ENCODE data around the gene TMEM107. TPM values are rescaled to one million over a fixed set of nuclear protein-coding genes. Genes with fewer than 3 reads are reported as not detected.

TMEM107 gene
- total RNA-seq, 2 donors from 2014 or later = 26.2 to 27.7 TPM

GRCh38 chr17:8156246-8156992, 19.8 kb downstream of the TMEM107 start:
- peaks cover 6% of the 10 kb centered on the region for H3K4me1 ChIP-seq (ENCODE audit: control insufficient read depth, insufficient read depth, low read length)
- H3K9ac ChIP-seq (ENCODE audit: extremely low read depth, low read length, poor library complexity, severe bottlenecking) = peak overlapping the region; percentile 93
- WGBS, 2 experiments (ENCODE audit: insufficient coverage in 1 of 2, insufficient read length in 1 of 2) = 1% methylated on average over 38 to 59 of the region's 59 CpGs
- peaks cover 24% of the 10 kb centered on the region for H3K36me3 Mint-ChIP-seq (ENCODE audit: low read depth)
- H3K27ac Mint-ChIP-seq = no peak overlapping the region
- TF ChIP-seq CTCF (conservative IDR thresholded peaks at IDR 0.05) = no peak
- no peaks in the 10 kb centered on the region for H3K9me3 ChIP-seq (ENCODE audit: control insufficient read depth, low read length)
- DNase-seq = peak; percentile 100
- H3K4me1 Mint-ChIP-seq = peaks cover 21% of the 10 kb centered on the region
- H3K4me3 ChIP-seq (ENCODE audit: low read length) = peak overlapping the region; percentile 97
- H3K27me3 Mint-ChIP-seq (ENCODE audit: insufficient read depth) = no peaks in the 10 kb centered on the region
- peak overlapping the region; percentile 89 for H3K27ac ChIP-seq (ENCODE audit: low read depth, low read length)
- no peaks in the 10 kb centered on the region for H3K27me3 ChIP-seq (ENCODE audit: control insufficient read depth, insufficient read depth, low read length, poor library complexity, severe bottlenecking)
- H3K36me3 ChIP-seq (ENCODE audit: control insufficient read depth, insufficient read depth, low read length) = peaks cover 23% of the 10 kb centered on the region
- no peak overlapping the region for H3K4me3 Mint-ChIP-seq
- H3K9me3 Mint-ChIP-seq = no peaks in the 10 kb centered on the region

GRCh38 chr17:8155996-8156245, 20.3 kb downstream of the TMEM107 start:
- Histone ChIP-seq H3K9me3 (ENCODE audit: control insufficient read depth, low read length) (no peaks in the 10 kb centered on the region), H3K27me3 (ENCODE audit: control insufficient read depth, insufficient read depth, low read length, poor library complexity, severe bottlenecking) (no peaks in the 10 kb centered on the region), H3K36me3 (ENCODE audit: control insufficient read depth, insufficient read depth, low read length) (peaks cover 18% of the 10 kb centered on the region), H3K27ac (ENCODE audit: low read depth, low read length) (peak overlapping the region; percentile 84), H3K9ac (ENCODE audit: extremely low read depth, low read length, poor library complexity, severe bottlenecking) (peak overlapping the region; percentile 93), H3K4me3 (ENCODE audit: low read length) (peak overlapping the region; percentile 97), H3K4me1 (ENCODE audit: control insufficient read depth, insufficient read depth, low read length) (peaks cover 6% of the 10 kb centered on the region)
- Mint-ChIP-seq H3K27ac (no peak overlapping the region), H3K4me1 (peaks cover 17% of the 10 kb centered on the region), H3K27me3 (ENCODE audit: insufficient read depth) (no peaks in the 10 kb centered on the region), H3K9me3 (no peaks in the 10 kb centered on the region), H3K4me3 (no peak overlapping the region), H3K36me3 (ENCODE audit: low read depth) (peaks cover 19% of the 10 kb centered on the region)
- no peak for DNase-seq
- TF ChIP-seq CTCF (conservative IDR thresholded peaks at IDR 0.05) = no peak
- WGBS, 2 experiments (ENCODE audit: insufficient coverage in 1 of 2, insufficient read length in 1 of 2) = 1 to 7% methylated on average over 5 to 11 of the region's 11 CpGs

- H3K9me3 ChIP-seq (ENCODE audit: control insufficient read depth, low read length) = no peaks in the 10 kb centered on the region
- no peak overlapping the region for H3K27ac Mint-ChIP-seq
- H3K36me3 ChIP-seq (ENCODE audit: control insufficient read depth, insufficient read depth, low read length) = peaks cover 17% of the 10 kb centered on the region
- H3K9me3 Mint-ChIP-seq = no peaks in the 10 kb centered on the region
- no peak for DNase-seq
- peaks cover 15% of the 10 kb centered on the region for H3K36me3 Mint-ChIP-seq (ENCODE audit: low read depth)
- H3K27ac ChIP-seq (ENCODE audit: low read depth, low read length) = peak overlapping the region; percentile 84
- H3K4me3 ChIP-seq (ENCODE audit: low read length) = peak overlapping the region; percentile 97
- H3K9ac ChIP-seq (ENCODE audit: extremely low read depth, low read length, poor library complexity, severe bottlenecking) = peak overlapping the region; percentile 93
- no peaks in the 10 kb centered on the region for H3K27me3 Mint-ChIP-seq (ENCODE audit: insufficient read depth)
- H3K4me1 ChIP-seq (ENCODE audit: control insufficient read depth, insufficient read depth, low read length) = peaks cover 6% of the 10 kb centered on the region
- H3K27me3 ChIP-seq (ENCODE audit: control insufficient read depth, insufficient read depth, low read length, poor library complexity, severe bottlenecking) = no peaks in the 10 kb centered on the region
- TF ChIP-seq CTCF (conservative IDR thresholded peaks at IDR 0.05) = no peak
- H3K4me1 Mint-ChIP-seq = peaks cover 12% of the 10 kb centered on the region
- no peak overlapping the region for H3K4me3 Mint-ChIP-seq
- WGBS, 2 experiments (ENCODE audit: insufficient coverage in 1 of 2, insufficient read length in 1 of 2) = 49 to 52% methylated on average over 11 to 14 of the region's 14 CpGs
These were observed 20.8 kb downstream of the TMEM107 start for GRCh38 chr17:8155231-8155995.

All from endodermal cell (in vitro differentiated cells).